Esophagus muscularis mucosa (tissue), 4 donors: ENCODE measurements around the gene ZFPM1. TPM values are rescaled to one million over a fixed set of nuclear protein-coding genes. Genes with fewer than 3 reads are reported as not detected.

ENCODE experiments used
- DNase-seq: peaks from one replicate; pipeline ENCODE4 v3.0.0-alpha.2; 2017; ENCODE audit errors: extremely low spot score
- H3K27ac ChIP-seq, 4 donors: fragments of 200-600 bp; sonication (generic); replicated peaks in 1 of 4; 1 replicate in 3 of 4; 2 replicates in 1 of 4; pipeline ENCODE4 v1.5.1; 2016 to 2019; ENCODE audit warnings: mild to moderate bottlenecking in 1 of 4
- H3K27me3 ChIP-seq, 4 donors: fragments of 200-600 bp; sonication (generic); one replicate each; pipeline versions ENCODE4 v1.5.1 to v1.6.0; 2016 to 2019
- H3K36me3 ChIP-seq, 4 donors: fragments of 200-600 bp; sonication (generic); one replicate each; pipeline ENCODE4 v1.5.1; 2016 to 2019
- H3K4me1 ChIP-seq, 4 donors: fragments of 200-600 bp; sonication (generic); one replicate each; pipeline ENCODE4 v1.5.1; 2016 to 2019
- H3K4me3 ChIP-seq, 4 donors: fragments of 200-600 bp; sonication (generic); 1 replicate in 2 of 4; 2 replicates in 2 of 4; pipeline ENCODE4 v1.5.1; 2016 to 2019; ENCODE audit warnings: mild to moderate bottlenecking in 4 of 4, moderate library complexity in 1 of 4
- H3K9me3 ChIP-seq, 4 donors: fragments of 200-600 bp; sonication (generic); 1 replicate in 3 of 4; 2 replicates in 1 of 4; pipeline ENCODE4 v1.5.1; 2016 to 2019
- CTCF ChIP-seq, 3 experiments: fragments of 200-600 bp in 2 of 3; fragments of 450-650 bp in 1 of 3; sonication (generic) in 2 of 3; IDR thresholded peaks; one replicate each; pipeline ENCODE4 v1.5.1; 2017 to 2019; ENCODE audit warnings: antibody characterized with exemption in 3 of 3, mild to moderate bottlenecking in 2 of 3, moderate library complexity in 1 of 3
- EP300 ChIP-seq: sonication (generic); formaldehyde crosslinking; IDR thresholded peaks from one replicate; pipeline ENCODE4 v1.6.1; 2017; ENCODE audit warnings: antibody characterized with exemption
- POLR2A ChIP-seq: fragments of 450-650 bp; IDR thresholded peaks from one replicate; pipeline ENCODE4 v1.6.1; 2017; ENCODE audit warnings: antibody characterized with exemption, moderate library complexity, mild to moderate bottlenecking, low read depth
- POLR2AphosphoS5 ChIP-seq, 2 donors: sonication (generic); formaldehyde crosslinking; IDR thresholded peaks; one replicate each; pipeline ENCODE4 v1.6.1; 2017; ENCODE audit warnings: antibody characterized with exemption in 2 of 2
- WGBS: methylation state at CpG from one replicate; pipeline ENCODE4 v1.1.5; 2018; 5-methylcytosine and 5-hydroxymethylcytosine counted together
- intact Hi-C: fragments of 100-400 bp; cut with DNase I; formaldehyde crosslinking; loops from one replicate; pipeline ENCODE4 v1.15.1; 2023
- total RNA-seq, 4 donors: library from RNA; depleted of rRNA; stranded (reverse); fragments of >200 nt; gene quantifications; one replicate each; pipeline versions ENCODE4 v1.1.0 to v1.2.1, GENCODE V29; 2016

The ZFPM1 gene
- total RNA-seq, 4 donors from 2014 or later: 0.42 to 1.4 (median 1.0) TPM

GRCh38 chr16:88560714-88561484 lies 107.8 kb downstream of the ZFPM1 start:
- no peak for TF ChIP-seq POLR2AphosphoS5 (IDR thresholded peaks at IDR 0.05)
- no peak for TF ChIP-seq EP300
- no peak for TF ChIP-seq POLR2A
- TF ChIP-seq CTCF (IDR thresholded peaks at IDR 0.05): no peak
- no peak for DNase-seq
- peaks cover 0 to 49% (median 2%) of the 10 kb centered on the region in 4 donors for H3K27me3 ChIP-seq
- no peaks in the 10 kb centered on the region for H3K36me3 ChIP-seq
- 67% methylated on average over 18 of the region's 22 CpGs for WGBS
- H3K27ac ChIP-seq: no peak overlapping the region
- intact Hi-C loops: loop anchor here (5.0 kb wide), 1 partner anchor 119 kb away; no protein-coding TSS in a partner anchor
- H3K9me3 ChIP-seq: no peaks in the 10 kb centered on the region
- H3K4me1 ChIP-seq: peaks cover 8 to 20% (median 14%) of the 10 kb centered on the region in 4 donors
- H3K4me3 ChIP-seq: no peak overlapping the region

GRCh38 chr16:88561485-88562359 lies 108.6 kb downstream of the ZFPM1 start:
- DNase-seq: no peak
- intact Hi-C loops: loop anchor here (5.0 kb wide), 1 partner anchor 119 kb away; no protein-coding TSS in a partner anchor
- Histone ChIP-seq H3K27me3 (peaks cover 0 to 40% (median 2%) of the 10 kb centered on the region in 4 donors), H3K9me3 (no peaks in the 10 kb centered on the region), H3K4me1 (peaks cover 8 to 20% (median 14%) of the 10 kb centered on the region in 4 donors), H3K36me3 (no peaks in the 10 kb centered on the region), H3K27ac (no peak overlapping the region), H3K4me3 (peak overlapping the region; percentile 26 to 46 (median 34))
- WGBS: 32% methylated on average over 21 of the region's 24 CpGs
- TF ChIP-seq CTCF (IDR thresholded peaks at IDR 0.05) (peak; percentile 59 to 67 (median 67)), POLR2A (no peak), POLR2AphosphoS5 (IDR thresholded peaks at IDR 0.05) (peak in 1 of 2 donors; percentile 13)

- peaks cover 0 to under 1% (median 0%) of the 10 kb centered on the region in 4 donors for H3K27me3 ChIP-seq
- 69% methylated on average over 6 of the region's 6 CpGs for WGBS
- no peak overlapping the region for H3K4me3 ChIP-seq
- DNase-seq: no peak
- H3K27ac ChIP-seq: no peak overlapping the region
- no peak for TF ChIP-seq EP300
- TF ChIP-seq CTCF (IDR thresholded peaks at IDR 0.05): no peak
- no peak for TF ChIP-seq POLR2AphosphoS5 (IDR thresholded peaks at IDR 0.05)
- no peak for TF ChIP-seq POLR2A
- peaks cover 19 to 25% (median 20%) of the 10 kb centered on the region in 4 donors for H3K4me1 ChIP-seq
- no peaks in the 10 kb centered on the region for H3K9me3 ChIP-seq
- no peaks in the 10 kb centered on the region for H3K36me3 ChIP-seq
- intact Hi-C loops: no loop called here
These were observed 113.1 kb downstream of the ZFPM1 start for GRCh38 chr16:88566158-88566557.

- no peaks in the 10 kb centered on the region for H3K9me3 ChIP-seq
- H3K4me3 ChIP-seq: peak overlapping the region; percentile 75 to 92 (median 86)
- TF ChIP-seq POLR2A: no peak
- TF ChIP-seq POLR2AphosphoS5 (IDR thresholded peaks at IDR 0.05): no peak
- TF ChIP-seq CTCF (IDR thresholded peaks at IDR 0.05): no peak
- TF ChIP-seq EP300: no peak
- H3K4me1 ChIP-seq: peaks cover 25 to 40% (median 30%) of the 10 kb centered on the region in 4 donors
- intact Hi-C loops: no loop called here
- H3K27me3 ChIP-seq: no peaks in the 10 kb centered on the region
- WGBS: 92% methylated on average over 14 of the region's 18 CpGs
- H3K27ac ChIP-seq: peak overlapping the region; percentile 77 to 89 (median 86)
- peaks cover 0 to 24% (median 16%) of the 10 kb centered on the region in 4 donors for H3K36me3 ChIP-seq
- no peak for DNase-seq
These were observed 115.9 kb downstream of the ZFPM1 start for GRCh38 chr16:88568710-88569613.
